Embryonic facial prominence (tissue), 1 donor: Measurements from ENCODE around the gene THSD7A.

Experiments
- DNase-seq: peaks from one replicate; pipeline ENCODE4 v3.0.0-alpha.2; 2016; ENCODE audit errors: extremely low spot score

The THSD7A gene

DNA sequence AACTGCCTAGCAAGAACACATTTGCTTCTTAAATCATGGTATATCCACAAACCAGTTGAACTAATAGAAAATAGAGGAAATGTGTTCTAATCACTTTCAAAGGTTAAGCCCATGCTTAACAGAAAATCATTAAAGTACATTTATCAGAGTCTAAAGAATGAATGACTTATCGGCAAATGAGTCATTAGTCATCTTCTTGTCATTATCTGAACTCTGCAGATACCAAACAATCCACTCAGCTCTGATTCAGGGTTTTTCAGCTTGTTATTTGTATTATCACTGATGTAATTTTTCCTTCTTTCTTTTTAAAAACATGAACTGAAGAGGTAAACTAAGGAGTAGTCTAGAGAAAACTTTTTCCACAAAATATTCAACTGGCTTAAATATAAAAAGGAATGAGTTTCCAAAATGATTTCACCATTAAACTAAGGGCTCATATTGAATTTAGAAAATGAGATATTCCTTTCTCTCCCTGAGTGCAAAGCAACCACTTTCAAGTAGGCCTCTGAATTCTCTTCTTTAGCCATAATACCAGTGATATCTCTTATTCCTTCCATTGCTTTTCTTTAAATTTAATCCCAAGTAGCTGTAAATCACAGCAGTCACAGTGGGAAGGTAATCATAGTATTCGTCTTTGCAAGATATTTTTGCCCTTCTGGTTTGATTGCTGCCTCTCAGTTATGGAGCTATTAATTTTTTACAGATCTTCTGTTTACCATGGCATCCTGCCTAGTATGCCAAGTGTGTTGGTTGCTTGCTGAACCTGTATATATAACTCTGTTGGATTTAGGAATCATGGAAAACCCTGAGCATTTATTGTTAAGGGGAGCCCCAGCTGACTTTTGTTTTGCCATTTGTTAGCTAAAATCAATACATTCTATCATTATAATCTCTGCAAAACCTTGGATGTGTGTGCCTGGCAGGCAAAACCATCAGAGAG, 125.1 kb downstream of the THSD7A start:
- DNase-seq: no peak

DNA sequence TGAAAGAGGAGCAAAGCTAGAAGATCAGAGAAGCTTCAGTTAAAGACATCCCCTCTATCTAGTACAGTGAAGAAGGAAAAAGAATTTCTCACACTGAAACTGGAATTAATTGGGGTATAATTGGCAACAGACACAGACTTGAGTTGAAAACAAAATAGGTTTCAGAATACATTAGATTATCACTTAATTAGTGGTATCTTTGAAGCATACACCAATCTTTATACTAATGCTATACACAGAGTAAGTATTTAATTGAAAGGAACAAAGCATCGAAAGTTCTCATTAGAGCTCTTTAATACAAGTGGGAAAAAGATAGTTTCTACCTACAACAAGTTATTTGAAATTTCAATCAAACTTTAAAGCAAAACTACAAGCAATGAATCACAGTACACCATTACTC, 128.2 kb downstream of the THSD7A start:
- DNase-seq: no peak

DNA sequence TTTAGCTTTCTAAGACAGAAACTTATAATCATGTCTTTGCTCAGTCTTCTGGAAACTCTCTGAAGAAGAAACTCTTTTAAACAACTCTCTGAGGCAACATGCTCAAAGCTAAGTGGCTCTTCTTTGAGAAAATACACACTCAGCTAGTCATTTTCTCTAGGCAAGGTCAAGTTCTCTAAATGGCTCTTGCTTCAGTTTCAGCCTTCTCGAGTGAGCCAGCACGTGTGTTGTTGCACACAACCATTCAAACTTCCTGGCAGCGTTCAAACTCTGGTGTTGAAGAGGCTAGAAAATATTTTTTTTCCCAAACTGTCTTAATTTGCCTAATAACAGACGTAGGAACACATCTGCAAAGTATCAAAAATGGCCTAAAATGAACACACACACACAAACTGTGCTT, 129.1 kb downstream of the THSD7A start:
- no peak for DNase-seq

DNA sequence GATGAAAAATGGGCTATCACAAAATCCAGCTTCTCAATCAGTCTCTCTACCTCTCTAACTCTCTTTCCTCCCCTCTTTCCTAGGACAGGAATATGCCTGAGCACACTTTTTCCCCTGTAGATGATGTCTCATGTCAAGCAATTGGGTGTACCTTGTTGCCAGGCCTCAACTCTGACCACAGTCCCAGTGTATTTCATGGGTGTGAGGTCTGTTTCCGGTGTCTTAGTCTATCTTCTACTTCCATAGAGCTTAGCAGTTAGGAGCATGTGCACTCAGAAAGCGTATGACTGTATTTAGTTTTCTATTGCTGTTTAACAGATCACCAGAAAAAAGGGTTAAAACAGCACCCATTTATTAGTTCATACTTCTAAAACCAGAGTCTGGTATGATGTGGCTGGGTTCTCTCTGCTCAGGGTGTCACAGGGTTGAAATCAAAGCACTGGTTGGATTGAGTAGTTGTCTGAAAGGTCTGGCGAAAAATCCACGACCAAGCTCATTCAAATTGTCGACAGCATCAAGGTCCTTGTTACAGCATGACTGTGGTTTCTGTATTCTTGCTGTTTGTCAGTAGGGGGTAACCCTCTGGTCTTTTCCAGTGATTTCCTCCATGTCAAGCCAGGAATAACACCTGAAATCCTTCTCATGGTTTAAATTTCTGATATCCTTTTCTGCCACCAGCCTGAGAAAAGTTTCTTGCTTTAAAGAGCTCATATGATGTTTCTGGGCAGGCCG, 130.0 kb downstream of the THSD7A start:
- no peak for DNase-seq

DNA sequence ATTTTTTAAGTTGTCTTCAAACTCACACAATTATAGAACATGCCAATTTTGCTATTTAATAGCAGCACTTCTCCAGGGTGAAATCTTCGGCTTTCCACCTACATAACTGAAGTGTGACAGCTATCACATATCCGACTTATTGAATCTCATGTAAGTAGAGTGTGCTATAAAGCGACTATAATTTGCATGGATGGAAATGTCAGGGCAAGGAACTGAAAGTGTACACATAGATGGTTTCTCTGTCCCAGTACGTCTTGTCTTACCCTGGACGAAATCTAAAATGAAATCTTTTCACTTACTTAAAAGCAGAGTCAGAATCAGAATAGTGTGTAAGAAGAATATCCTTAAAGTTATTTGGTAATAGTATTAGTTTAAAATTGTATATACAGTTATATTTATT, 132.3 kb downstream of the THSD7A start:
- no peak for DNase-seq

- no peak for DNase-seq
These were observed 133.6 kb downstream of the THSD7A start for GRCh38 chr7:11698384-11698871.

DNA sequence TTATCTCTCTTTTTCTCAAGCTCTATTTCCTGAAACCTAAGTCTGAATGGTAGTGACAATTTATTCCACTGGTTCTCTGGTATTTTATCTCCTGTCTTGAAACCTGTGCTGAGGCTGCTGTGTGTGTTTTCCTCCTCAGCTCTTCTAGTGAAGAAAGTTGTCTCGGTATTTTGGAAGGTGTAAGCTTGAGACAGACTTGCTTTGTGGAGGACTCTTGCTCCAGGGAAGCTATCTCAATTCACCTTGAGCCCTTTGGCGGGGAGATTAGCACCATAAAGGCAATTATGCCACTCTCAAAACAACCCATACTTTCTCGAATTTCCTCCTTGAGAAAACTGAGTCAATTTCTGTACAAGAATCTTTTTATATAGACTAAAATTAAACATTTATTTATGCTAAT, 141.6 kb downstream of the THSD7A start:
- DNase-seq: no peak

GRCh38 chr7:11689096-11689495, 142.9 kb downstream of the THSD7A start:
- DNase-seq: no peak

DNA sequence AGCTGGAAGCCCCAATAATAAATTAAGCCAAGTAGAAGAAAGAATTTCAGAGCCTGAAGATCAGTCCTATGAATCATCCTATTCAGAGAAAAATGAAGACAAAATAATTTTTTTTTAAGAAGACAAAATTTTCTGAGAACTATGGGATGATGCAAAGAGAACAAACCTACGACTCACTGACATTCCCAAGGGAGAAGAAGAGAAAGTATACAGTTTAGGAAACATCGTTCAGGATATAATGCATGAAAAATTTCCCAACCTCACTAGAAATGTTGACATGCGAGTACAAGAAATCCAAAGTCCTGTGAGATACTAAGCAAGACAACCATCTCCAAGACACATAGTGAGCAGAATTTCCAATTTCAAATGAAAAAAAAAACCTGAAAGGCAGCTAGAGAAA, 150.5 kb downstream of the THSD7A start:
- no peak for DNase-seq

GRCh38 chr7:11675163-11675562, 156.8 kb downstream of the THSD7A start:
- DNase-seq: no peak

- DNase-seq: no peak
These were observed 163.3 kb downstream of the THSD7A start for GRCh38 chr7:11668727-11669126.

- DNase-seq: no peak
These were observed 164.2 kb downstream of the THSD7A start for GRCh38 chr7:11667810-11668185.

GRCh38 chr7:11667071-11667809, 164.8 kb downstream of the THSD7A start:
- DNase-seq: no peak

DNA sequence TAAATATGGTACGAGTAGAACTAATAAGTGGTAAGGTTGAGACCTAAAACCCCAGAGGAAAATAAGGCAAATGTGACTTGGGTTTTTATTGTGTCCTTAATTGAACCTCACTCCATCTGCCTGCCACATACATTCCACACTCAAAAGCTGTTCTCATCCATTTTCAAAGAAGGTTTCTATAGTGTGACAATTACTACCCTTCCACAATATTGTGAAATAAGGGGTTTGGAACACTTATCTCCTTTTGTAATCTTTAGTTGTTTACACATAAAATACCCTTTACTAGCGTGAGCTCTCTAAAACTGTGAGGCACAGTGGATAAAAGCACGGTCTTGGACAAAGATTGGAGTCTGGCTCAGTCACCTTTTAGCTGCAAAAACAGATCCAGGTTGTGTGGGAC, 166.6 kb downstream of the THSD7A start:
- no peak for DNase-seq

DNA sequence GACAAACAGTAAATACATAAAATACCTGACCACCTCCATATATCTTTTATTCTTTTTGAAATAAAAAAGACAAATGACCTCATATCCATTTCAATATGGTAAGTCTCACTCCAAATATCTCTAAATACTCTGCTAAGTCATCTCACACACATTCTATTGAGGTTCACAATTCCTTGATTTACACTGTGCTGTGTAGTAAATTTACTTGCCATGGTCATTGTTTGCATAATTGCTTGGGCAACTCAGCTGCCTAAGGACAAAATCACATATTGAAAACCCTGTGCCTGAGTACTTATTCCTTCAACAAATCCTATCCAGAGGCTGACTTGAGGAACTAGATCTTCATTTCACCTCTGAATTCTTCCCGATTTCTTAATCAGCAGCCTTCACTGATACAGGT, 176.4 kb downstream of the THSD7A start:
- DNase-seq: no peak

DNA sequence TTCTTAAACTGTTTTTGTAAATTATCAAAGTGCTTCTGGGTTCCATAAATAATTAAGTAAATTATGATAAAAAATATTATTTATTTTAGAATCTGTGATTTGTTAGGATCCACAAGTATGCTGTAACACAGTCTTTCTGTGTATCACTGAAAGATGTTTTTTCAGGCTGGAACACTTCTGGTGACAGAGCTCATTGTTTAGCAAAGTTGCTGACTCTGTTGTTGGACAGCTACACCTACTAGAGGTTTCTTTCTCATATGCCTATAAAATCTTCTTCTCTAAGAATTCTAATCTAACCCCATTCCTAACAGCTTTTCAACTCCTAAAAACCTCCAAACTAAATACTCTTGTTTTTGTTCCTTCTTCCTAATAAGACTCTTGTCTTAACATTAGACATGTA, 176.8 kb downstream of the THSD7A start:
- no peak for DNase-seq

DNA sequence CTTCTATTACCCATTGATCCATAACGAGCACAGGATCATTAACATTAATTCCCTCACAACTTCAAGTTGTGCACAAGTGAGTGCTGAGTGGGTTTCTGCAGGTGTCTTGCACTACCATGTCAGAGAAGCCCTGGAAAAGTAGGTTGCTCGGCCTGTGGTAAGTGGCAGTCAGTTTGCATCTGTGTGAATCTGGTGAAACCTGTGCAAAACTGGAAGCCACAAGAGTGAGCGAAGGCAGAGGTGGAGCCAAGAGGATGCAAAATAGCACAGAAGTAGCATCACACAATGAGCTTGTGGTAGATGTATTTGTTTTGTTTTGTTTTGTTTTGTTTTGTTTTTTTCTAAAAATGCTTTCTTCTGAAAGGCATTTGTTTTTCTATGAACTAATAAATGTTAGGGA, 181.5 kb downstream of the THSD7A start:
- no peak for DNase-seq

GRCh38 chr7:11650030-11650429, 182.0 kb downstream of the THSD7A start:
- DNase-seq: no peak

- no peak for DNase-seq
These were observed 183.0 kb downstream of the THSD7A start for GRCh38 chr7:11648980-11649379.

- DNase-seq: no peak
These were observed 183.9 kb downstream of the THSD7A start for GRCh38 chr7:11648101-11648500.

- no peak for DNase-seq
These were observed 189.2 kb downstream of the THSD7A start for GRCh38 chr7:11642841-11643240.

DNA sequence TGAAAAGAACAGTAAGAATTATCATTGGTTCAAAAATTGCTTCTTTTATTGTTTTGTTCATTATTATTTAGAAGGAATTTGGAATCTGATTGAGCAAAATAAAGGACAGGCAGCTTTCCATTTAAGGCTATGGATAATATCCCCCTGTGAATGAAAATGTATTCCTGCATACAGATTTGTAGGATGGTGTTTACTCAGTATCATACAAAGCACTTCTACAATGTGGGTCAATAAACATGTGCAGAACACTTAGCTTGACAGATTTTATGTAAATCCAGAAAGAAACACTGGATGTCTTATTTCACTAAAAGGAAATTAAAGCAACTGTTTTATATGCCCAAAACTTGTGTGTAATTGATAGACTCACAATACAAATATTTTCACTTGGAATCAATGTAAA, 189.7 kb downstream of the THSD7A start:
- DNase-seq: no peak
